ENCODE data around the gene PFDN6.
"Not testable (repeated sequence)": the region's sequence is repeated elsewhere in the genome, so short reads cannot be mapped to it uniquely, and the experiment has no call there.

Gene PFDN6

GRCh38 chr6:33252759-33253158 lies 36.6 kb upstream of the PFDN6 start:
- H3K4me1 ChIP-seq (ENCODE audit: control insufficient read depth, insufficient read depth, low read length), result peaks cover 15% of the 10 kb centered on the region
- H3K9ac ChIP-seq (ENCODE audit: low read length), result no peak overlapping the region
- peaks cover 8% of the 10 kb centered on the region for H3K27me3 ChIP-seq (ENCODE audit: control insufficient read depth, insufficient read depth, low read length)
- no peaks in the 10 kb centered on the region for H3K9me3 ChIP-seq (ENCODE audit: control insufficient read depth, insufficient read depth, low read depth, low read length)
- H3K36me3 ChIP-seq (ENCODE audit: control insufficient read depth, insufficient read depth, low read length), result peaks cover 15% of the 10 kb centered on the region
- H3K27ac ChIP-seq (ENCODE audit: low read depth, low read length), result no peak overlapping the region
- no peak overlapping the region for H3K4me3 ChIP-seq (ENCODE audit: low read depth, low read length)

GRCh38 chr6:33254591-33254990 lies 34.8 kb upstream of the PFDN6 start:
- Histone ChIP-seq H3K27ac (ENCODE audit: low read depth, low read length) (no peak overlapping the region), H3K27me3 (ENCODE audit: control insufficient read depth, insufficient read depth, low read length) (no peaks in the 10 kb centered on the region), H3K9me3 (ENCODE audit: control insufficient read depth, insufficient read depth, low read depth, low read length) (no peaks in the 10 kb centered on the region), H3K4me1 (ENCODE audit: control insufficient read depth, insufficient read depth, low read length) (peaks cover 5% of the 10 kb centered on the region; the same call in 1 of the 2 replicates), H3K36me3 (ENCODE audit: control insufficient read depth, insufficient read depth, low read length) (peaks cover 18% of the 10 kb centered on the region), H3K9ac (ENCODE audit: low read length) (no peak overlapping the region), H3K4me3 (ENCODE audit: low read depth, low read length) (no peak overlapping the region)

GRCh38 chr6:33259032-33259431 lies 30.4 kb upstream of the PFDN6 start:
- H3K36me3 ChIP-seq (ENCODE audit: control insufficient read depth, insufficient read depth, low read length), result peaks cover 35% of the 10 kb centered on the region
- H3K4me1 ChIP-seq (ENCODE audit: control insufficient read depth, insufficient read depth, low read length), result no peaks in the 10 kb centered on the region
- H3K4me3 ChIP-seq (ENCODE audit: low read depth, low read length), result no peak overlapping the region
- H3K9me3 ChIP-seq (ENCODE audit: control insufficient read depth, insufficient read depth, low read depth, low read length), result no peaks in the 10 kb centered on the region
- H3K9ac ChIP-seq (ENCODE audit: low read length), result no peak overlapping the region
- no peak overlapping the region for H3K27ac ChIP-seq (ENCODE audit: low read depth, low read length)
- no peaks in the 10 kb centered on the region for H3K27me3 ChIP-seq (ENCODE audit: control insufficient read depth, insufficient read depth, low read length)

DNA sequence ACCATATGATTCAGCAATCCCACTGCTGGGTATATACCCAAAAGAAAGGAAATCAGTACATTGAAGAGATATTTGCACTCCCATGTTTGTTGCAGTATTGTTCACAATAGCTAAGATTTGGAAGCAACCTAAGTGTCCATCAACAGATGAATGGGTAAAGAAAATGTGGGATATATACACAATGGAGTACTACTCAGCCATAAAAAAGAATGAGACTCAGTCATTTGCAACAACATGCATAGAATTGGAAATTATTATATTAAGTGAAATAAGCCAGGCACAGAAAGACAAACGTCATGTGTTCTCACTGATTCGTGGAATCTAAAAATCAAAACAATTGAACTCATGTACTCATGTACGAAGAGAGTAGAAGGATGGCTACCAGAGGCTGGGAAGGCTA lies 26.9 kb upstream of the PFDN6 start:
- not testable (repeated sequence) for H3K27ac ChIP-seq (ENCODE audit: low read depth, low read length); H3K27me3 ChIP-seq (ENCODE audit: control insufficient read depth, insufficient read depth, low read length); H3K9me3 ChIP-seq (ENCODE audit: control insufficient read depth, insufficient read depth, low read depth, low read length); H3K4me3 ChIP-seq (ENCODE audit: low read depth, low read length); H3K9ac ChIP-seq (ENCODE audit: low read length); H3K4me1 ChIP-seq (ENCODE audit: control insufficient read depth, insufficient read depth, low read length)
- H3K36me3 ChIP-seq (ENCODE audit: control insufficient read depth, insufficient read depth, low read length), result peaks cover 62% of the 10 kb centered on the region

DNA sequence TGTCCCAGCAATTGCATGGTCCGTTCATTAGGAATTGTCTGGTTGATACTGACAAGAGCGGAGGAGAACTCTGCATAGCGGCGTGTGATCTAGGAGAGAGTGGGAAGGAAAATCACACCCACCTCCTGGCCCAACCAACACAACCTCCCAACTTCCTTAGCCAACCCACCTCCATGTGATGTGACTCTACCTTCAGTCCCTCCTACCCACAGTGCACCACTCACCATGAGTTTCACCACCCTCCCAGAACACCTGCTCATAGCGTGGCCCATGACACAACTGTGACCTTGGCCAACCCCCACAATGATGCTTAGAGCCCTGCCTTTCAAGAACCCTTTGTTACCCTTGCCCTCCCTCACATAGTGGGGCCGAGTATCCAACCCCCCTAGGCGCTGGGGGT lies 25.4 kb upstream of the PFDN6 start:
- peaks cover 74% of the 10 kb centered on the region for H3K36me3 ChIP-seq (ENCODE audit: control insufficient read depth, insufficient read depth, low read length)
- no peak overlapping the region for H3K27ac ChIP-seq (ENCODE audit: low read depth, low read length)
- no peaks in the 10 kb centered on the region for H3K27me3 ChIP-seq (ENCODE audit: control insufficient read depth, insufficient read depth, low read length)
- H3K4me3 ChIP-seq (ENCODE audit: low read depth, low read length), result no peak overlapping the region
- H3K4me1 ChIP-seq (ENCODE audit: control insufficient read depth, insufficient read depth, low read length), result no peaks in the 10 kb centered on the region
- H3K9me3 ChIP-seq (ENCODE audit: control insufficient read depth, insufficient read depth, low read depth, low read length), result no peaks in the 10 kb centered on the region
- no peak overlapping the region for H3K9ac ChIP-seq (ENCODE audit: low read length)

DNA sequence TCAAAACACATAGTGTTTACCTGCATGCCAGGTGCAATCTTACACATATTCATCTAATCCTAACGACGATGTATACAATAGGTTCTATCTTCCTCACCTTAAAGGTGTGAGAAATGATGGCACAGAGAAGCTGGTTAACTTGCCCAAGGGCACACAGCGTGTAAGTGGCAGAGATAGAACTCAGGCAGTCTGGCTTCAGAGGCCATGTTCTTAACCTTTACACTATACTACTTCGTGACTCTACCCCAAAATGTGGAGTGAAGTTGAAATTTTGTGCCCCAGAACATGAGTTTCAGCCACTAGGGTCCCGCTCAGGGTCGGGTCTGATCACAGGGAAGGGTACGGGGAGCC lies 18.3 kb upstream of the PFDN6 start:
- H3K4me1 ChIP-seq (ENCODE audit: control insufficient read depth, insufficient read depth, low read length), result peaks cover 11% of the 10 kb centered on the region; the same call in 1 of the 2 replicates
- no peaks in the 10 kb centered on the region for H3K9me3 ChIP-seq (ENCODE audit: control insufficient read depth, insufficient read depth, low read depth, low read length)
- H3K4me3 ChIP-seq (ENCODE audit: low read depth, low read length), result peak overlapping the region; percentile 88
- H3K27me3 ChIP-seq (ENCODE audit: control insufficient read depth, insufficient read depth, low read length), result no peaks in the 10 kb centered on the region
- H3K9ac ChIP-seq (ENCODE audit: low read length), result peak overlapping the region; percentile 95
- H3K36me3 ChIP-seq (ENCODE audit: control insufficient read depth, insufficient read depth, low read length), result peaks cover 71% of the 10 kb centered on the region
- H3K27ac ChIP-seq (ENCODE audit: low read depth, low read length), result peak overlapping the region; percentile 93

- Histone ChIP-seq H3K9ac (ENCODE audit: low read length) (peak within 1 kb of the TSS; percentile 95), H3K27me3 (ENCODE audit: control insufficient read depth, insufficient read depth, low read length) (no peaks in the 10 kb centered on the region), H3K36me3 (ENCODE audit: control insufficient read depth, insufficient read depth, low read length) (peaks cover 71% of the 10 kb centered on the region), H3K4me1 (ENCODE audit: control insufficient read depth, insufficient read depth, low read length) (peaks cover 11% of the 10 kb centered on the region; the same call in 1 of the 2 replicates), H3K9me3 (ENCODE audit: control insufficient read depth, insufficient read depth, low read depth, low read length) (no peaks in the 10 kb centered on the region), H3K4me3 (ENCODE audit: low read depth, low read length) (peak within 1 kb of the TSS; percentile 88), H3K27ac (ENCODE audit: low read depth, low read length) (peak within 1 kb of the TSS; percentile 93)
These were observed 17.7 kb upstream of the PFDN6 start, which contains the start of the genes RPS18 and VPS52 for GRCh38 chr6:33271468-33272274. Gene RPS18 (plus strand): TSS chr6:33272075. CDS start chr6:33272120, 45 bp downstream. Gene VPS52 (minus strand): TSS chr6:33271876. CDS start chr6:33271675, 201 bp downstream.

DNA sequence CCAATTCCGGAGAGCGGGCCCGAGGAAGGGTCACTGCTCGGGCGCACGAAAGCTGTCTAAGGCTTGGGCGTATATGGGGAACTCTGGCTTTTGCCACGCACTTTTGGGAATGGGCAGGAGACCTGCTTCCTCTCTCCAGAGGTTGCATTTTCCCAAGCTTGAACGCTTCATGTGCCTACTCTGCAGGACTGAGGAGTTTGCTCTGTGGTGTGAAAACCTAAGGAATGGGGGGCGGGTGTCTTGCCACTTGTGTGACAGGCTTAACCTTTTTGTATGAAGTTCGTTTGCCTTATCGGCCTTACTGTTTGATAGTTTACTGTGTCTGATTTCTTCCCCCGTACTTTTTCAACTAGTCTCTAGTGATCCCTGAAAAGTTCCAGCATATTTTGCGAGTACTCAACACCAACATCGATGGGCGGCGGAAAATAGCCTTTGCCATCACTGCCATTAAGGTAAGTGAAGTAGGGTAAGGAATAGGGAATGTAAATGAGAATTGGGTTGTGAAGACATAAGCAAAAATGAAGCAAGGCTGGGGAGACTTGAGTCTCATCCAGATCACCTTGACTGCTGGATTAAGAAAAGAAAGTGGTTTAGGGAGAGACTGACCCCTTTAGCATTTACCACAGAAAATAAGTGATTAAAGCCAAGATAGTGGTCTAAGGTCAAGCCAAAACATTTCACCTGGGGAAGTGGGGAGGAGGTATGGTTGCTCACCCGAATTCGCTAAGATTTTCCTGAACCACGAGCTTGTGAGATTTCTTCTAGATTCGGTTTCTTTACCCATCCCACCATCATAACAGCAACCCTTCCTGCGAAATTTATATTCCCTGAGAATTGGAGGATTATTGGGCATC lies 16.9 kb upstream of the PFDN6 start:
- Histone ChIP-seq H3K9ac (ENCODE audit: low read length) (peak overlapping the region; percentile 93), H3K27me3 (ENCODE audit: control insufficient read depth, insufficient read depth, low read length) (no peaks in the 10 kb centered on the region), H3K9me3 (ENCODE audit: control insufficient read depth, insufficient read depth, low read depth, low read length) (no peaks in the 10 kb centered on the region), H3K27ac (ENCODE audit: low read depth, low read length) (peak overlapping the region; percentile 85), H3K4me1 (ENCODE audit: control insufficient read depth, insufficient read depth, low read length) (peaks cover 11% of the 10 kb centered on the region; the same call in 1 of the 2 replicates), H3K36me3 (ENCODE audit: control insufficient read depth, insufficient read depth, low read length) (peaks cover 65% of the 10 kb centered on the region), H3K4me3 (ENCODE audit: low read depth, low read length) (peak overlapping the region; percentile 88)

GRCh38 chr6:33273129-33273923 lies 16.1 kb upstream of the PFDN6 start:
- Histone ChIP-seq H3K9me3 (ENCODE audit: control insufficient read depth, insufficient read depth, low read depth, low read length) (no peaks in the 10 kb centered on the region), H3K4me1 (ENCODE audit: control insufficient read depth, insufficient read depth, low read length) (peaks cover 14% of the 10 kb centered on the region; the same call in 1 of the 2 replicates), H3K27ac (ENCODE audit: low read depth, low read length) (peak overlapping the region; percentile 85), H3K4me3 (ENCODE audit: low read depth, low read length) (peak overlapping the region; percentile 88), H3K9ac (ENCODE audit: low read length) (peak overlapping the region; percentile 93), H3K36me3 (ENCODE audit: control insufficient read depth, insufficient read depth, low read length) (peaks cover 60% of the 10 kb centered on the region), H3K27me3 (ENCODE audit: control insufficient read depth, insufficient read depth, low read length) (no peaks in the 10 kb centered on the region)
